ENCODE data around the gene TESPA1. TPM values are rescaled to one million over a fixed set of nuclear protein-coding genes. Genes with fewer than 3 reads are reported as not detected.

Gene TESPA1
- total RNA-seq, 1 donor from 2014 or later, result 0.52 TPM

Other genes with a start within 250 kb of the TESPA1 start
- not detected for gene MUCL1, start 130.2 kb downstream of the TESPA1 start, total RNA-seq
- gene NEUROD4, start 35.2 kb upstream of the TESPA1 start, total RNA-seq, result not detected
- not detected for gene OR9K2, start 141.6 kb upstream of the TESPA1 start, total RNA-seq
- gene OR10A7, start 236.3 kb upstream of the TESPA1 start, total RNA-seq, result not detected